Adipose tissue (tissue), 3 donors: ENCODE data around the gene RNU2-1. TPM values are rescaled to one million over a fixed set of nuclear protein-coding genes. Genes with fewer than 3 reads are reported as not detected.
"Not testable (repeated sequence)": the region's sequence is repeated elsewhere in the genome, so short reads cannot be mapped to it uniquely, and the experiment has no call there.

Experiments used
- H3K27ac ChIP-seq: one replicate; pipeline ENCODE4 v1.5.1; 2013; ENCODE audit warnings: low read depth, low read length
- WGBS, 3 donors: extraction: QIAGEN DNeasy Blood & Tissue Kit; methylation state at CpG; one replicate each; pipeline ENCODE4 v1.1.7; 2013; 5-methylcytosine and 5-hydroxymethylcytosine counted together
- polyA plus RNA-seq, 3 donors: library from polyadenylated mRNA; stranded (reverse); fragments of 200-250 nt; gene quantifications; one replicate each; pipeline ENCODE4 v1.2.3, GENCODE V29; 2013
- donor health status: healthy with polysubstance abuse.
- donor health status: Bipolar disorder and iron deficiency.
- donor health status: healthy.

Gene RNU2-1
- polyA plus RNA-seq: not detected

GRCh38 chr17:43233877-43234276 lies at the start of gene RNU2-1:
RNU2-1 (minus strand) TSS chr17:43233977.
- WGBS, 3 donors: no CpG with 5 or more reads among the region's 31 CpGs
- not testable (repeated sequence) for H3K27ac ChIP-seq

- H3K27ac ChIP-seq: not testable (repeated sequence)
- WGBS, 3 donors: no CpG with 5 or more reads among the region's 30 CpGs
These were observed 39.1 kb upstream of the RNU2-1 start for GRCh38 chr17:43272914-43273313.

- no CpG with 5 or more reads among the region's 12 CpGs for WGBS, 3 donors
- H3K27ac ChIP-seq: not testable (repeated sequence)
These were observed 38.7 kb upstream of the RNU2-1 start for GRCh38 chr17:43272483-43272882.

GRCh38 chr17:43270552-43271504 lies 37.1 kb upstream of the RNU2-1 start:
- WGBS, 3 donors: no CpG with 5 or more reads among the region's 43 CpGs
- not testable (repeated sequence) for H3K27ac ChIP-seq

DNA sequence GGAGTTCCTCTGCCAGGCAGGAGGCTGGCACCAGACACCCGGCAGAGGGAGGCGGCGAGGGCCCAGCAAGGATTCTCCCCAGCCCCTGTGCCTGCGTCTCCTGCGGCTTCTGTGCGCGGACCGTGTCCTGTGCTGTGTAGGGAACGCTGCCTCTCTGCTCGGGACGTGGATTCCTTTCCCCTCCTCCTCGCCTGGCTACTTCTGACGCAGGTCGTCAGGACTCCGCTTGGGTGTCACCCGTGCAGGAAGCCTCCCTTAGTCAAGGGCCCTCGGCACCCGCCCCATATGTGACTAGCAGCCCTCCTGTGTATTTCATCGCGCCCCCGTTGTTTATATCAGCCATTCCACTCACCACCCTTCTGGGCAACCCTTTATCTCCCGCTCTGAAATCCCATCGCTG lies 12.7 kb upstream of the RNU2-1 start:
- 10 to 26% (median 11%) methylated on average over 10 to 11 of the region's 23 CpGs for WGBS, 3 donors

DNA sequence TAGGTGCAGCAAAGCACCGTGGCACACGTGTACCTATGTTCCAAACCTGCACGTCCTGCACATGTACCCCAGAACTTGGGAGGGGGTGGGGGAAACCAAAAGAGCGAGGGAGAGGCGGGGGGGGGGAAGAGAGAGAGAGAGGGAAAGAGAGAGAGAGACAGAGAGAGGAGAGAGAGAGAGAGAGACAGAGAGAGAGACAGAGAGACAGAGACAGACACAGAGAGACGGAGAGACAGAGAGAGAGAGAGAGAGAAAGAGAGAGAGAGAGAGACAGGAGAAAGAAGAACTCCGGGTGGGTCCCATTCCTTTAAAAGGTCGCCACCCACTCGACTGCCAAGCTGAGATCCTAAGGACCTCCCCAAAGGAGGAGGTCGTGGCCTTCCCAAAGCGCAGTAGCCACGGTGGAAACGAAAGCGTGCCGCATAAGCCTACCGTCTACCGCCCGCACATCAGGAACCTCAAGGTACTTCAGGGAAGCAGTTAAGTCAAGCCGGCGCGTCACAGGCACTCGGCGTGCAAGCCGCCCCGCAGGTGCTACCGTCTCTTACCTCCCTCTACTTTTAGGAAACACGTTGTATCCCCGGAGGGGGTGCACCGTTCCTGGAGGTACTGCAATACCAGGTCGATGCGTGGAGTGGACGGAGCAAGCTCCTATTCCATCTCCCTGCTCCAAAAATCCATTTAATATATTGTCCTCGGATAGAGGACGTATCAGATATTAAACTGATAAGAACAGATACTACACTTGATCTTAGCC lies 7.0 kb upstream of the RNU2-1 start:
- H3K27ac ChIP-seq: not testable (repeated sequence)
- WGBS, 3 donors: 10% methylated on average over 3 of the region's 34 CpGs; no CpG with 5 or more reads in 2 of the 3 donors

More for the DNA sequence above, 12.7 kb upstream of the RNU2-1 start:
- H3K27ac ChIP-seq: not testable (repeated sequence)

DNA sequence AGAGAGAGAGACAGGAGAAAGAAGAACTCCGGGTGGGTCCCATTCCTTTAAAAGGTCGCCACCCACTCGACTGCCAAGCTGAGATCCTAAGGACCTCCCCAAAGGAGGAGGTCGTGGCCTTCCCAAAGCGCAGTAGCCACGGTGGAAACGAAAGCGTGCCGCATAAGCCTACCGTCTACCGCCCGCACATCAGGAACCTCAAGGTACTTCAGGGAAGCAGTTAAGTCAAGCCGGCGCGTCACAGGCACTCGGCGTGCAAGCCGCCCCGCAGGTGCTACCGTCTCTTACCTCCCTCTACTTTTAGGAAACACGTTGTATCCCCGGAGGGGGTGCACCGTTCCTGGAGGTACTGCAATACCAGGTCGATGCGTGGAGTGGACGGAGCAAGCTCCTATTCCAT lies 5.8 kb upstream of the RNU2-1 start:
- WGBS, 3 donors: 0% methylated on average over 1 of the region's 26 CpGs; no CpG with 5 or more reads in 2 of the 3 donors
- H3K27ac ChIP-seq: not testable (repeated sequence)

DNA sequence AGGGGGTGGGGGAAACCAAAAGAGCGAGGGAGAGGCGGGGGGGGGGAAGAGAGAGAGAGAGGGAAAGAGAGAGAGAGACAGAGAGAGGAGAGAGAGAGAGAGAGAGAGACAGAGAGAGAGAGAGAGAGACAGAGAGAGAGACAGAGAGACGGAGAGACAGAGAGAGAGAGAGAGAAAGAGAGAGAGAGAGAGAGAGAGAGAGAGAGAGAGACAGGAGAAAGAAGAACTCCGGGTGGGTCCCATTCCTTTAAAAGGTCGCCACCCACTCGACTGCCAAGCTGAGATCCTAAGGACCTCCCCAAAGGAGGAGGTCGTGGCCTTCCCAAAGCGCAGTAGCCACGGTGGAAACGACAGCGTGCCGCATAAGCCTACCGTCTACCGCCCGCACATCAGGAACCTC lies 514 bp downstream of the RNU2-1 start:
- H3K27ac ChIP-seq: not testable (repeated sequence)
- 0% methylated on average over 2 of the region's 15 CpGs; no CpG with 5 or more reads in 2 of the 3 donors for WGBS, 3 donors

DNA sequence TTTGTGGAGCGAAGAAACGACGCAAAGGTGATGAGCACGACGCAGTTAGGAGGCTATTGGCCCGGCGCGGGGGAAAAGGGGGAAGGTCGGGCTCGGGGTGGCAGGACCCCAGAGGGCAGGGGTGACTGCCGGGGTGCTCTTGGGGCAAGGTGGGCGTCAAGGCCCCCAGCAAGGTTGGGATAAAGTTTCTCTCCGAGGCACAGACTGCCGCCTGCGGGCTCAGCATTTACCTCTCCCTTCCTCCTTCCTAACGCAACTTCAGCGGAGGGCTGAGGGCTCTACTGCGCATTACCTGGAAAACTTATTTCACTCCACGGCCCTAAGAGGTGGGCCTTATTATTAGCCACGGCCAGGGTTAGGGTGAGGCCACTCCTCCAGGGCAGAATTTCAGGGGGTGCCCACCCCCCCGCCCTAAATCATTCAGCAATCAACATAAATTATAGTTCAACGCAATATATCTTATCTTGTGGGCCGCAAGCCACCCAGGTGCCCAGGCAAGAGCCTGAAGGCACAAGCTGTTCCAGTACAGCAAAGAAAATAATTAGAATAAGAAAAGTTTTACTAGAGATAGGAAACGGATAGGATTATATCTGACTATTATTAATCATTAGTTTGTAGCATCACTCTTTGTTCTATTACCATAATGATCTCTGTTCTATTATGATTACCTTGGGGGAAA lies 1.6 kb downstream of the RNU2-1 start:
- WGBS, 3 donors: 71 to 84% (median 75%) methylated on average over 4 to 16 of the region's 24 CpGs
- H3K27ac ChIP-seq: not testable (repeated sequence)

- WGBS, 3 donors: 41 to 85% (median 65%) methylated on average over 14 to 18 of the region's 40 CpGs
- not testable (repeated sequence) for H3K27ac ChIP-seq
These were observed 2.4 kb downstream of the RNU2-1 start for GRCh38 chr17:43231205-43232020.

- WGBS, 3 donors: no CpG with 5 or more reads among the region's 7 CpGs
- H3K27ac ChIP-seq: not testable (repeated sequence)
These were observed 5.6 kb downstream of the RNU2-1 start, which contains the start of gene CCDC200 for GRCh38 chr17:43228020-43228782. CCDC200 (minus strand) TSS chr17:43228623; CDS start chr17:43228554, 69 bp downstream.

DNA sequence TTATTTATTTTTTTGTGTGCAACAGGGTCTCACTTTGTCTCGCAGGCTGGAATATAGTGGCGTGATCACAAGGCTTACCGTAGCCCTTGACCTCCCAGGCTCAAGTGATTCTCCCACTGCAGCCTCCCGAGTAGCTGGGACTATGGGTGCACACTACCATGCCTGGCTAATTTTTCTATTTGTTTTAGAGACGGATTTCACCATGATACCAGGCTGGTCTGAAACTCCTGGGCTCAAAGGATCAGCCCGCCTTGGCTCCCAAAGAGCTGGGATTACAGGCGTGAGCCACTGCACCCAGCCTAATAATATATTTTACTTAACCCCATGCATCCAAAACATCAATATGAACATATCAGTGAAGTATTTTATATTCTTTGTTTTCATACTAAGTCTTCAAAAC lies 7.4 kb downstream of the RNU2-1 start:
- WGBS, 3 donors: 95 to 97% (median 97%) methylated on average over 7 of the region's 7 CpGs
- H3K27ac ChIP-seq: no peak overlapping the region

DNA sequence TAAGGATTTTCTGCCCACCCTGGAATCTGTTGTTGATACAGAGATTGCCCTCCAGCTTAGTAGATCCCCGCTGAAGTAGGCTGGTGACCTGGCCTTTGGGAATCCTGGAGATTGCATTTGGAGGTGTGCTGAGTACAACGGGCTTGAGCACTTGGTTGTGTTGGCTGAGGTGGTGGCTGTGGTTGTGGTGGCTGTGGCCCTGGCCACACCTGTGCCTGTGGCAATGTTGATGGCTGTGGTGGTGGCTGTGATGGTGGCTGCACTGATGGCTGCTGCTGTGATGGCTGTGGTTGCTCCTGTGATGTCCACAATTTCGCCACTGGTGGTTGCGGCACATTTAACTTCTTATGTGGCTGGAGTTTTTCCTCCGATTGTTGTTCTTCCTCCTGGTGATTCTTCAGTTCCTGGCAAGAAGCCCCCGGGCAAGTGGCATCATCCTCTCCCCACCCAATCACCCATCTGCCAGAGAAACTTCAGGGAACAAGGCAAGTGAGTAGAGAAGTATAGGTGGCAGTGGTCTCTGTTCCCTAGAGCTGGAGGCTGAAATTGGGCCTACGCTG lies 9.6 kb downstream of the RNU2-1 start:
- no peak overlapping the region for H3K27ac ChIP-seq
- WGBS, 3 donors: 75 to 91% (median 80%) methylated on average over 7 of the region's 7 CpGs

DNA sequence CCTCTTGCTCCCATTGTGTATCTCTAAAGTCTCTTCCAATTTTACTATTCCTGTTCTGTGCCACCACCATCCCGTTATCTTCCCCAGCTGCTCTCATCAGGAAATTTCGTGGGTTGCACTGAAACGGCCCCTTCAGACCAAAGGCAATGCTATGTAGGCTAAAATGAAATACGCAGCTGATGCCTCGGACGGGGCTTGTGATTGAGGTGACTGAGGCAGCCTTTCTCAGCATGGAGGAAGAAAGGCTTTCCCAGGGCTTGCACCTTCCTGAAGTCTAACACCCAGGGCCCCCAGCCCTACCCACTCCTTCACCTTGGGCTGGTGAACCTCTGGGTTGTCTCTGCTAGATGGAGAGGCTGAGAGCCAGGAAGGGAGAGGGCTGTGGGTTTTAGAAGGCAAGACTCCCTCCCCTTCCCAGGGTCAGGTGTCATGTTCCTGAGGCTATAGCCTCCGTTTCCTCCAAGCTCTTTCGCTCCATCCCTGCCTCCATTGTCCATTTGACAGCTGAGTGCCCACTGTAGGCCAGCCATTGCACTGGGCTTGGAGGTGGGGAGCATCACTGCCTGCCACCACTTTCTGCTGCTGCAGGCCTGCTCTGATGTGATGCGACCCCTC lies 13.2 kb downstream of the RNU2-1 start:
- no peak overlapping the region for H3K27ac ChIP-seq
- 85 to 91% (median 87%) methylated on average over 9 of the region's 9 CpGs for WGBS, 3 donors

DNA sequence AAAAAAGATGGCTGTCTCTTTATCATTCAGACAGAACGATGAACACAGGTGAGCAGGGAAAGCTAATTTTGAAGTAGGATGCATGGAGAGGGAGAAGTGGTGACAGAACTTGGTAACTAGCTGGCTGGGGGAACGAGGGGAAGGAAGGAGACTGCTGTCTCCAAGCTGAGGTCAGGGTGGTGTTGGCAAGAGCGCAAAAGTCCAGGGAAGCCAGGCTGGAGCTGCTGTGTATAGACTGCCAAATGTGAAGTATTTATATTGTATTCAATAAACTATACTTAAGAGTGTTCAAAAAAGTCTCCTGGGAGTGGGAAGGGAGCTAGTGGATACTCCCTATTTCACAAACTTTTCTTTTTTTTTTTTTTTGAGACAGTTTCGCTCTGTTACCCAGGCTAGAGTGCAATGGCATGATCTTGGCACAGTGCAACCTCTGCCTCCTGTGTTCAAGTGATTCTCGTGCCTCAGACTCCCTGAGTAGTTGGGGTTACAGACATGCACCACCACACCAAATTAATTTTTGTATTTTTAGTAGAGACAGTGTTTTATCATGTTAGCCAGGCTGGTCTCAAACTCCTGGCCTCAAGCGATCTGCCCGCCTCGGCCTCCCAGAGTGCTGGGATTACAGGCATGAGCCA lies 13.9 kb downstream of the RNU2-1 start:
- WGBS, 3 donors: 62 to 82% (median 63%) methylated on average over 8 of the region's 8 CpGs
- H3K27ac ChIP-seq: no peak overlapping the region

DNA sequence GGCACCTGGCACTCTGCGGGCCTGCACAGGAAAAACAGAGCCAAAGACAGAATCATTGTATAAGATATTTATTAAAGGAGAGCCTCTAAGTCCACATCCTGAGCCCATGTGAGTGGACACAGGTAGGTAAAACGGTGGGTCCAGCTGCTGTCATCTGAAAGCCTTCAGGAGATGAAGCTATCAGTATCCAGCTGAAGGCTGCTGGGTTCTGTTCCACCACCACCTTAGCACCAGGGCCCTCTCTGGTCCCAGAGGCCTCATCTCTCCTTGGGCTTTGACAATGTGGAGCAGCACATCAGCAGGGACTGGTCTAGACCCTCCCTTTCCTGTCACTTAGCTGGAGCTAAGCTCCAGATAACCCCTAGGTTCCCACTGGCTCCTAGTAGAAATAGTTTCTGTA lies 14.8 kb downstream of the RNU2-1 start:
- WGBS, 3 donors: 89 to 98% (median 93%) methylated on average over 2 of the region's 2 CpGs
- no peak overlapping the region for H3K27ac ChIP-seq
